ENCODE measurements around the gene AP3B1. TPM values are rescaled to one million over a fixed set of nuclear protein-coding genes. Genes with fewer than 3 reads are reported as not detected.

The AP3B1 gene
- total and polyA plus RNA-seq, 2 of the 8 experiments (the other 6 are each of a cell fraction or from before 2014, with no cell fraction given): 45.8 to 48.3 TPM

DNA sequence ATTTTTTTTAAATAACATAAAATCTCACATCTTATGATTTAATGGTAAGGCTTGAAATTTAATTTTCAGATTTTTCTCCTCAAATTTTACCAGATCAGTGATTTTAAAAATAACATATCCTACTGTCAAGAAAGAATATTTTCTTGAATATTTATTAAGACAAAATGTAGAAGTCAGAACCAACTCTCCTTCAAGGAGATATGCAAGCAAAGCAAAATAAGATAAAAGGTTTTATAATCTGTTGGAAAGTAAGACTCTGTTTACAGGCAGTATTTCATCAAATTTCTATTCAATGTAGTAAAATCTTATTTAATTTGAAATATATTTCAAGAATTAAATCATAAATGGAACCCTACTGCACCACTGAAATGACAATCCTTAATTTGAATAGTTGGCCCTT, 7.3 kb downstream of the AP3B1 start (continued):
- TF ChIP-seq HDAC2 (IDR thresholded peaks at IDR 0.05; ENCODE audit: borderline replicate concordance in 1 of 2, low read depth in 2 of 2, low read length in 2 of 2) (no peak), MAFK (IDR thresholded peaks at IDR 0.05; ENCODE audit: low read depth, low read length) (no peak), TCF12 (IDR thresholded peaks at IDR 0.05; ENCODE audit: low read depth, low read length) (no peak), SIN3A (conservative IDR thresholded peaks at IDR 0.05 in 1 of 2, IDR thresholded peaks at IDR 0.05 in 1 of 2; ENCODE audit: low read depth in 1 of 2, low read length in 2 of 2) (no peak), RFX5 (IDR thresholded peaks at IDR 0.05; ENCODE audit: borderline replicate concordance, low read depth, low read length) (no peak)

Data from H1 (cell line).